ENCODE measurements around the gene KIAA1755.

Gene KIAA1755

DNA sequence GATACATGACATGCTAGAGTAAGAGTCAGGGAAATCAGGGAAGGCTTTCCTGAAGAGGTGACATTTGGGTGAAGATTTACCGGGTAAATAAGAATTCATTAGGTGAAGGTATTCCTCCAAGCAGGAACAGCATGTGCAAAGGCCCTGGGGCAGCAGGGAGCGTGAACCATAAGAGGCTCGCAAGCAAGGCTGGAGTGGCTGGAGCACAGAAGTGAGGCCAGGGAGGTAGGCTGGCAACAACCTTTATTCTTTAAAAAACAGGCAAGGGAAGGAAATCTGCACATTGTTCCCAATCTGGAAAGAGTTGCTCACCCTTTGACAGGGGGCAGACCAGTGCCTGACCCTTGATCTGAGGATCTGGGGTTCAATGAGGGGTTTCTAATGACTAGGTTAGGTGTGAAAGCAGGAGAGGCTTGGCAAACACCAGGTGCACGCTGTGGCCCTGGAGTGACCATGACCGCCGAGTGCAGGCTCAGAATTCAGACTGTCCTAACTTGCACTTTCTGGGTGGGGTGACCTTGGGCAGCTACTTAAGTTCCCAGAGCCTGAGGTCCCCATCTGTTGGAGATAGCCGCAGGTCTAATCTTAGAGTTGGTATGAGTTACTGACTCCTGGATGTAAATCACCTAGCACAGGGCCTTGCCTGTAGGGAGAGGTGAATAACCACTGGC lies 1.9 kb downstream of the KIAA1755 start:
- no peak overlapping the region for H3K4me2 ChIP-seq (ENCODE audit: low read depth, low read length, poor library complexity, severe bottlenecking)
- no peaks in the 10 kb centered on the region for H3K79me2 ChIP-seq (ENCODE audit: insufficient read depth, low read length)
- no peaks in the 10 kb centered on the region for H3K27me3 ChIP-seq (ENCODE audit: insufficient read depth, low read length, poor library complexity, severe bottlenecking)
- no peak overlapping the region for H3K9ac ChIP-seq (ENCODE audit: low read depth, low read length, poor library complexity, severe bottlenecking)
- H3K4me3 ChIP-seq (ENCODE audit: low read length, poor library complexity, severe bottlenecking) = no peak overlapping the region
- H3F3A ChIP-seq (ENCODE audit: low read depth) = no peaks in the 10 kb centered on the region
- no peaks in the 10 kb centered on the region for H3K9me2 ChIP-seq (replicated peaks; ENCODE audit: low read depth, low read length)
- no peaks in the 10 kb centered on the region for H3K4me1 ChIP-seq (ENCODE audit: insufficient read depth, low read length, poor library complexity, severe bottlenecking)
- H2AFZ ChIP-seq (ENCODE audit: low read length) = no peak overlapping the region
- H3K36me3 ChIP-seq (ENCODE audit: insufficient read depth, low read length) = no peaks in the 10 kb centered on the region
- TF ChIP-seq, protein P1, sequence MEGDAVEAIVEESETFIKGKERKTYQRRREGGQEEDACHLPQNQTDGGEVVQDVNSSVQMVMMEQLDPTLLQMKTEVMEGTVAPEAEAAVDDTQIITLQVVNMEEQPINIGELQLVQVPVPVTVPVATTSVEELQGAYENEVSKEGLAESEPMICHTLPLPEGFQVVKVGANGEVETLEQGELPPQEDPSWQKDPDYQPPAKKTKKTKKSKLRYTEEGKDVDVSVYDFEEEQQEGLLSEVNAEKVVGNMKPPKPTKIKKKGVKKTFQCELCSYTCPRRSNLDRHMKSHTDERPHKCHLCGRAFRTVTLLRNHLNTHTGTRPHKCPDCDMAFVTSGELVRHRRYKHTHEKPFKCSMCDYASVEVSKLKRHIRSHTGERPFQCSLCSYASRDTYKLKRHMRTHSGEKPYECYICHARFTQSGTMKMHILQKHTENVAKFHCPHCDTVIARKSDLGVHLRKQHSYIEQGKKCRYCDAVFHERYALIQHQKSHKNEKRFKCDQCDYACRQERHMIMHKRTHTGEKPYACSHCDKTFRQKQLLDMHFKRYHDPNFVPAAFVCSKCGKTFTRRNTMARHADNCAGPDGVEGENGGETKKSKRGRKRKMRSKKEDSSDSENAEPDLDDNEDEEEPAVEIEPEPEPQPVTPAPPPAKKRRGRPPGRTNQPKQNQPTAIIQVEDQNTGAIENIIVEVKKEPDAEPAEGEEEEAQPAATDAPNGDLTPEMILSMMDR (conservative IDR thresholded peaks at IDR 0.05; ENCODE audit: low read length) = no peak
- TF ChIP-seq EZH2phosphoT487 (IDR thresholded peaks at IDR 0.05; ENCODE audit: borderline replicate concordance) = no peak
- no peaks in the 10 kb centered on the region for H4K20me1 ChIP-seq (ENCODE audit: insufficient read depth, low read length, poor library complexity, severe bottlenecking)
- H3K9me3 ChIP-seq (ENCODE audit: insufficient read depth, low read depth, low read length) = no peaks in the 10 kb centered on the region

DNA sequence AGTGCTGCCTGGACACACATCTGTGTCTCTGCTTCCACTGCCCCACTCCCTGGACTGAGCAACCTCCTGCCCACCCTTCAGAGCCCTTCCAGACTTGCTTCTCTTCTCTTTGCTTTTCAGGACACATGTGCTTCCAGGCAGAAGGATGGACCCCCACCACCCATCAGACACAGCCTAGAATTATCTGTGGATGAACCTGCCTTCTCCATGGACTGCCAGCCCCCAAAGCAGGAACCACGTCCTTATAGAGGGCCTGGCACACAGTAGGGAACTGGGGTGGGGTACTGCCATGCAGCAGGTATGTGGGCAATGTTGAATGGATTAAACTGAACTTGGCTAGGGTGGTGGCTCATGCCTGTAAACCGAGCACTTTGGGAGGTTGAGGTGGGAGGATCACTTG lies 3.6 kb downstream of the KIAA1755 start:
- H3K4me3 ChIP-seq (ENCODE audit: low read length, poor library complexity, severe bottlenecking) = no peak overlapping the region
- H3K4me2 ChIP-seq (ENCODE audit: low read depth, low read length, poor library complexity, severe bottlenecking) = no peak overlapping the region
- no peaks in the 10 kb centered on the region for H4K20me1 ChIP-seq (ENCODE audit: insufficient read depth, low read length, poor library complexity, severe bottlenecking)
- H3F3A ChIP-seq (ENCODE audit: low read depth) = no peaks in the 10 kb centered on the region
- no peak for TF ChIP-seq EZH2phosphoT487 (IDR thresholded peaks at IDR 0.05; ENCODE audit: borderline replicate concordance)
- TF ChIP-seq, protein P1 (conservative IDR thresholded peaks at IDR 0.05; ENCODE audit: low read length) = no peak
- H3K9me3 ChIP-seq (ENCODE audit: insufficient read depth, low read depth, low read length) = no peaks in the 10 kb centered on the region
- H3K36me3 ChIP-seq (ENCODE audit: insufficient read depth, low read length) = no peaks in the 10 kb centered on the region
- H3K79me2 ChIP-seq (ENCODE audit: insufficient read depth, low read length) = no peaks in the 10 kb centered on the region
- H3K9ac ChIP-seq (ENCODE audit: low read depth, low read length, poor library complexity, severe bottlenecking) = no peak overlapping the region
- no peaks in the 10 kb centered on the region for H3K9me2 ChIP-seq (replicated peaks; ENCODE audit: low read depth, low read length)
- H2AFZ ChIP-seq (ENCODE audit: low read length) = no peak overlapping the region
- no peaks in the 10 kb centered on the region for H3K27me3 ChIP-seq (ENCODE audit: insufficient read depth, low read length, poor library complexity, severe bottlenecking)
- no peaks in the 10 kb centered on the region for H3K4me1 ChIP-seq (ENCODE audit: insufficient read depth, low read length, poor library complexity, severe bottlenecking)

DNA sequence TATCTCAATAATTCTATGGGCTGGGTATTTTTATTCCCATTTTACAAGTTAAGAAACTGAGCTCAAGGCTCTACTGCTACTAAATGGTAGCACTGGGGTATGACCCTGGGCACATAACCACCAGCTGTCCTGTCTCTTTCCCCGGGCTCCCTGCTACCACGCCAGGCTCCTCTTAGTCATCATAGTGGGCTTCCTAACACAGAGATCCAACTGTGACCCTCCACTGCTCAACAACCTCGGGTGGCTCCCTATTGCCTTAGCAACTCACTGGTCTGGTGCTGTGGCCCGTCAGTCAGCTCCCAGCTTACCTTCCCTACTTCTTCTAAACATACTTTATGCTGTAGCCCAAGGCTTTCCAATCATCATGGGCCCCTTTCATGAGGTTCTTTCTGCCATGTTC lies 4.5 kb downstream of the KIAA1755 start:
- Histone ChIP-seq H3K9me2 (replicated peaks; ENCODE audit: low read depth, low read length) (no peaks in the 10 kb centered on the region), H2AFZ (ENCODE audit: low read length) (no peak overlapping the region), H3K4me2 (ENCODE audit: low read depth, low read length, poor library complexity, severe bottlenecking) (no peak overlapping the region), H3F3A (ENCODE audit: low read depth) (no peaks in the 10 kb centered on the region), H4K20me1 (ENCODE audit: insufficient read depth, low read length, poor library complexity, severe bottlenecking) (no peaks in the 10 kb centered on the region), H3K27me3 (ENCODE audit: insufficient read depth, low read length, poor library complexity, severe bottlenecking) (no peaks in the 10 kb centered on the region), H3K9ac (ENCODE audit: low read depth, low read length, poor library complexity, severe bottlenecking) (no peak overlapping the region), H3K4me3 (ENCODE audit: low read length, poor library complexity, severe bottlenecking) (no peak overlapping the region), H3K9me3 (ENCODE audit: insufficient read depth, low read depth, low read length) (no peaks in the 10 kb centered on the region), H3K4me1 (ENCODE audit: insufficient read depth, low read length, poor library complexity, severe bottlenecking) (no peaks in the 10 kb centered on the region), H3K36me3 (ENCODE audit: insufficient read depth, low read length) (no peaks in the 10 kb centered on the region), H3K79me2 (ENCODE audit: insufficient read depth, low read length) (no peaks in the 10 kb centered on the region)
- no peak for TF ChIP-seq EZH2phosphoT487 (IDR thresholded peaks at IDR 0.05; ENCODE audit: borderline replicate concordance)
- TF ChIP-seq, protein P1 (conservative IDR thresholded peaks at IDR 0.05; ENCODE audit: low read length) = no peak
